HEK293 (cell line): ENCODE data around the gene WNT7B.

Experiments
- SP2 ChIP-seq: fragments of 450-650 bp; formaldehyde crosslinking; IDR thresholded peaks from 2 replicates; pipeline ENCODE4 v1.5.1; 2016; ENCODE audit warnings: missing biosample characterization, missing genetic modification characterization
- ZNF169 ChIP-seq: fragments of 450-650 bp; formaldehyde crosslinking; IDR thresholded peaks from 2 replicates; pipeline ENCODE4 v1.5.1; 2016; ENCODE audit warnings: missing biosample characterization, missing genetic modification characterization
- TF ChIP-seq, protein P1 (sequence below): fragments of 450-650 bp; formaldehyde crosslinking; IDR thresholded peaks from 2 replicates; pipeline ENCODE4 v1.5.1; 2016; ENCODE audit warnings: missing biosample characterization, missing genetic modification characterization
- TF ChIP-seq, protein P2 (sequence below): fragments of 450-650 bp; formaldehyde crosslinking; IDR thresholded peaks from 2 replicates; pipeline ENCODE4 v1.5.1; 2016; ENCODE audit warnings: missing biosample characterization, missing genetic modification characterization

DNA sequence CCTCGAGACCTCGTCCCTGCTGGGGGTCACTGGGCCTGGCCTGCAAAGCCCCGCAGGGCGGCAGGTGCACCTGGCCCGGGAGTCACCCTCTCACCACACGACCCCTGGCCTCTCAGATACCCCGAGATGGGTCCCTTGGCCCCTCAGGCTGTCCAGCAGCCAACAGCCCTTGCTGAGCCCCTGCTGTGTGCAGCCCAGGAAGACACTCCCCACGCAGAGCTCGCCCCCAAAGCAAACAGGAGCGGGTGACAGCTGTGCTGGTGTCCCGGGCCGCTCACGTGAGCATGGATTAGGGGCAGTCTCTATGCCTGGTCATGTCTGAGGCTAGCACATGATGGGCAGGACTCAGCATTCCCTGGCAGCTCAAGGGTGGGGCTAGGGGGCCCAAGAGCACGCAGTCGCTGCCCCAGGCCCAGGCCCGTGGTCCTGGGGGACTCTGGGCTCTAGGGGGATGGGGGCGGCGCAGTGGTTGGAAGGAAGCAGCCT is 31.3 kb downstream of the WNT7B start:
- TF ChIP-seq SP2 (tag by site-specific recombination), result no peak
- TF ChIP-seq, protein P1, sequence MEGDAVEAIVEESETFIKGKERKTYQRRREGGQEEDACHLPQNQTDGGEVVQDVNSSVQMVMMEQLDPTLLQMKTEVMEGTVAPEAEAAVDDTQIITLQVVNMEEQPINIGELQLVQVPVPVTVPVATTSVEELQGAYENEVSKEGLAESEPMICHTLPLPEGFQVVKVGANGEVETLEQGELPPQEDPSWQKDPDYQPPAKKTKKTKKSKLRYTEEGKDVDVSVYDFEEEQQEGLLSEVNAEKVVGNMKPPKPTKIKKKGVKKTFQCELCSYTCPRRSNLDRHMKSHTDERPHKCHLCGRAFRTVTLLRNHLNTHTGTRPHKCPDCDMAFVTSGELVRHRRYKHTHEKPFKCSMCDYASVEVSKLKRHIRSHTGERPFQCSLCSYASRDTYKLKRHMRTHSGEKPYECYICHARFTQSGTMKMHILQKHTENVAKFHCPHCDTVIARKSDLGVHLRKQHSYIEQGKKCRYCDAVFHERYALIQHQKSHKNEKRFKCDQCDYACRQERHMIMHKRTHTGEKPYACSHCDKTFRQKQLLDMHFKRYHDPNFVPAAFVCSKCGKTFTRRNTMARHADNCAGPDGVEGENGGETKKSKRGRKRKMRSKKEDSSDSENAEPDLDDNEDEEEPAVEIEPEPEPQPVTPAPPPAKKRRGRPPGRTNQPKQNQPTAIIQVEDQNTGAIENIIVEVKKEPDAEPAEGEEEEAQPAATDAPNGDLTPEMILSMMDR, result no peak
- TF ChIP-seq, protein P2, sequence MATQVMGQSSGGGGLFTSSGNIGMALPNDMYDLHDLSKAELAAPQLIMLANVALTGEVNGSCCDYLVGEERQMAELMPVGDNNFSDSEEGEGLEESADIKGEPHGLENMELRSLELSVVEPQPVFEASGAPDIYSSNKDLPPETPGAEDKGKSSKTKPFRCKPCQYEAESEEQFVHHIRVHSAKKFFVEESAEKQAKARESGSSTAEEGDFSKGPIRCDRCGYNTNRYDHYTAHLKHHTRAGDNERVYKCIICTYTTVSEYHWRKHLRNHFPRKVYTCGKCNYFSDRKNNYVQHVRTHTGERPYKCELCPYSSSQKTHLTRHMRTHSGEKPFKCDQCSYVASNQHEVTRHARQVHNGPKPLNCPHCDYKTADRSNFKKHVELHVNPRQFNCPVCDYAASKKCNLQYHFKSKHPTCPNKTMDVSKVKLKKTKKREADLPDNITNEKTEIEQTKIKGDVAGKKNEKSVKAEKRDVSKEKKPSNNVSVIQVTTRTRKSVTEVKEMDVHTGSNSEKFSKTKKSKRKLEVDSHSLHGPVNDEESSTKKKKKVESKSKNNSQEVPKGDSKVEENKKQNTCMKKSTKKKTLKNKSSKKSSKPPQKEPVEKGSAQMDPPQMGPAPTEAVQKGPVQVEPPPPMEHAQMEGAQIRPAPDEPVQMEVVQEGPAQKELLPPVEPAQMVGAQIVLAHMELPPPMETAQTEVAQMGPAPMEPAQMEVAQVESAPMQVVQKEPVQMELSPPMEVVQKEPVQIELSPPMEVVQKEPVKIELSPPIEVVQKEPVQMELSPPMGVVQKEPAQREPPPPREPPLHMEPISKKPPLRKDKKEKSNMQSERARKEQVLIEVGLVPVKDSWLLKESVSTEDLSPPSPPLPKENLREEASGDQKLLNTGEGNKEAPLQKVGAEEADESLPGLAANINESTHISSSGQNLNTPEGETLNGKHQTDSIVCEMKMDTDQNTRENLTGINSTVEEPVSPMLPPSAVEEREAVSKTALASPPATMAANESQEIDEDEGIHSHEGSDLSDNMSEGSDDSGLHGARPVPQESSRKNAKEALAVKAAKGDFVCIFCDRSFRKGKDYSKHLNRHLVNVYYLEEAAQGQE, result no peak
- TF ChIP-seq ZNF169 (tag by site-specific recombination), result no peak
